Mucosa of descending colon (tissue), 3 donors: ENCODE results near the gene NEK10. TPM values are rescaled to one million over a fixed set of nuclear protein-coding genes. Genes with fewer than 3 reads are reported as not detected.

Experiments
- ATAC-seq: fragments of 200-7000 bp; cut with Tn5 transposase; one replicate; pipeline ENCODE4 v1.9.1; 2020; ENCODE audit warnings: mild to moderate bottlenecking, moderate library complexity
- DNase-seq, 3 donors: peaks; one replicate each; pipeline ENCODE4 v3.0.0-alpha.2; 2020
- H3K36me3 ChIP-seq: fragments of 200-600 bp; one replicate; pipeline ENCODE4 v1.8.0; 2021; ENCODE audit warnings: low read depth, mild to moderate bottlenecking
- H3K4me1 ChIP-seq: fragments of 200-600 bp; one replicate; pipeline ENCODE4 v1.8.0; 2021; ENCODE audit warnings: low read depth, mild to moderate bottlenecking
- H3K4me3 ChIP-seq: fragments of 200-600 bp; one replicate; pipeline ENCODE4 v1.8.0; 2021; ENCODE audit warnings: mild to moderate bottlenecking
- H3K9me3 ChIP-seq: fragments of 200-600 bp; one replicate; pipeline ENCODE4 v1.8.0; 2021; ENCODE audit warnings: mild to moderate bottlenecking
- CTCF ChIP-seq: fragments of 200-600 bp; IDR thresholded peaks from one replicate; pipeline ENCODE4 v1.8.0; 2022; ENCODE audit warnings: antibody characterized with exemption, mild to moderate bottlenecking
- intact Hi-C, 2 donors: fragments of 100-400 bp; cut with DNase I in 1 of 2; cut with micrococcal nuclease in 1 of 2; formaldehyde crosslinking; loops; one replicate each; pipeline versions ENCODE4 v1.11.0 to v1.11.1; 2022; cut with DNase I, micrococcal nuclease
- total RNA-seq, 3 donors: library from RNA; stranded (reverse); fragmentation: NEBNext Ultra II Directional in 2 of 3; extraction: Animal tissue kit (Norgen Biotek cat#: 25700) in 2 of 3; gene quantifications; one replicate each; pipeline versions ENCODE4 v1.2.1 to v1.2.4, GENCODE V29; 2021 to 2023
- donor health status: DM: no; HTN: no; CAD: no; lungs with moderate emphysema.
- donor health status: DM: no; HTN: no; CAD: no.
- donor health status: DM: no; HTN: yes; CAD: no.

NEK10 gene
- total RNA-seq, 3 donors from 2014 or later: 1.1 to 6.5 (median 1.4) TPM

- Histone ChIP-seq H3K4me1 (peaks cover 3% of the 10 kb centered on the region), H3K36me3 (no peaks in the 10 kb centered on the region), H3K9me3 (no peaks in the 10 kb centered on the region), H3K4me3 (no peak overlapping the region)
- peak; percentile 56 for ATAC-seq
- intact Hi-C loops: no loop called here
- DNase-seq: peak in 1 of 3 donors; percentile 55
- peak; percentile 14 for TF ChIP-seq CTCF
Measured at GRCh38 chr3:27279123-27279522, 90.1 kb downstream of the NEK10 start.

DNA sequence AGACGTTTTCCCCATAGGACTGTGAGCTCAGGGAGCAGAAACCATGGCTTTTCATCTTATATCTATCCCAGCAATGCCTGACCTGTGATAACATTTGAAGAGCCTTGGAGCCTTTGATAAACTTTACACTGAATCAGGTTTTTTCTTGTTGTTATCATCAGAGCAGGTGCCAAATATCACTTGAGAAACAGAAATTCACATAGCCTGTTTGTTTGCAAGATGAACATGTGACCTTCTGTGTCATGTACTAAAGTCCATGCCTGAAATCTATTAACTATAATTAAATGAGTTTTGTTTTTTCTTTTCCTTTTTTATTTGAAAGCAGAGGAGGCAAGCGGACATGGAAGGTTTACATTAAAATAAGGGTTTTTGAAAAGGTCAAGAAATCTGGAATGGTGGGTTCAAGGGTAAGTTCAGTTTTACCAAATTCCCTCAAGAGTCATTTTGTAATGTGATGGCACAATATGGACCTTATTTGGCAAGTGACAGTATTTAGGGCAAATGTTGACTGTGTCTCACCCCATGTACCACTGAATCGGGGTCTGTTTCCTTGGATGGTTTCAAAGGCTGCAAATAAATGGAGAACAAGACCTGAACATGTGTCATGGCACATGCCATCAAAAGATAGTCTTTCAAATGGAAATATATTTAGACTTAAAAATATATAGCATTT, 90.7 kb downstream of the NEK10 start:
- Histone ChIP-seq H3K36me3 (no peaks in the 10 kb centered on the region), H3K4me3 (no peak overlapping the region), H3K9me3 (no peaks in the 10 kb centered on the region), H3K4me1 (peaks cover 3% of the 10 kb centered on the region)
- ATAC-seq: peak; percentile 42
- DNase-seq: no peak
- intact Hi-C loops: no loop called here
- TF ChIP-seq CTCF: no peak

- intact Hi-C loops: no loop called here
- no peak for TF ChIP-seq CTCF
- ATAC-seq (no peak), DNase-seq (no peak)
- Histone ChIP-seq H3K4me3 (no peak overlapping the region), H3K36me3 (no peaks in the 10 kb centered on the region), H3K4me1 (peaks cover 3% of the 10 kb centered on the region), H3K9me3 (no peaks in the 10 kb centered on the region)
Measured at GRCh38 chr3:27275441-27275990, 93.7 kb downstream of the NEK10 start.

DNA sequence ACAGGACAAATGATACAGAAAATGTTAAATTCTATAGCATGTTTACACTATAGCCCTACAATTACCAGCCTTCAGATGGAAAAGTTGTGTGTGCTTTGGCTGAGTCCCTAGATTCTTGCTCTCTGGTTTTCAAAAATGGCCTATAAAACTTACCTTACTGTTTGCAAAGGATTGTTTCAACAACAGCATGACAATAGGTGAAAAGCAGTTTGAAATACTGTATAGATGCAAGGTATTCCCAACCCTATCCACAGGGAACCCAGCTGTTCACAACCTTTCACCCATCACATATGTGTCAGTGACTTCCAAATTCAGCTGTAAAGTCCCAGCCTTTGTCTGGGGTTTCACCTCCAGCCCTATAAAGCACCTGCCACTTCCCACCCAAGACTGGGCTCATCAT, 97.3 kb downstream of the NEK10 start:
- H3K9me3 ChIP-seq: no peaks in the 10 kb centered on the region
- no peaks in the 10 kb centered on the region for H3K4me1 ChIP-seq
- no peaks in the 10 kb centered on the region for H3K36me3 ChIP-seq
- no peak overlapping the region for H3K4me3 ChIP-seq
- TF ChIP-seq CTCF: no peak
- ATAC-seq (peak; percentile 62), DNase-seq (no peak)
- intact Hi-C loops: no loop called here

- DNase-seq (no peak), ATAC-seq (no peak)
- no peaks in the 10 kb centered on the region for H3K4me1 ChIP-seq
- intact Hi-C loops: no loop called here
- H3K36me3 ChIP-seq: no peaks in the 10 kb centered on the region
- TF ChIP-seq CTCF: no peak
- H3K9me3 ChIP-seq: no peaks in the 10 kb centered on the region
- H3K4me3 ChIP-seq: no peak overlapping the region
Measured at GRCh38 chr3:27254896-27255295, 114.3 kb downstream of the NEK10 start.
